ENCODE measurements around the gene NRBF2.
"Not testable (repeated sequence)": the region's sequence is repeated elsewhere in the genome, so short reads cannot be mapped to it uniquely, and the experiment has no call there.

Gene NRBF2

GRCh38 chr10:63133056-63133820, at the start of gene NRBF2:
NRBF2 (plus strand) TSS chr10:63133328; CDS start chr10:63133471, 143 bp downstream.
- peak; percentile 99 for DNase-seq

- not testable (repeated sequence) for DNase-seq
Observed at GRCh38 chr10:63083406-63083805, 49.7 kb upstream of the NRBF2 start.

GRCh38 chr10:63083904-63084689, 49.0 kb upstream of the NRBF2 start:
- no peak for DNase-seq

- DNase-seq: no peak
Observed at GRCh38 chr10:63084690-63085382, 48.3 kb upstream of the NRBF2 start.

GRCh38 chr10:63093227-63093626, 39.9 kb upstream of the NRBF2 start:
- no peak for DNase-seq

- no peak for DNase-seq
Observed at GRCh38 chr10:63094405-63094804, 38.7 kb upstream of the NRBF2 start.

GRCh38 chr10:63094881-63095280, 38.2 kb upstream of the NRBF2 start:
- DNase-seq: no peak

GRCh38 chr10:63099734-63100133, 33.4 kb upstream of the NRBF2 start:
- DNase-seq: no peak

GRCh38 chr10:63101091-63101490, 32.0 kb upstream of the NRBF2 start:
- DNase-seq: not testable (repeated sequence)

GRCh38 chr10:63102279-63102883, 30.7 kb upstream of the NRBF2 start:
- not testable (repeated sequence) for DNase-seq

GRCh38 chr10:63103178-63103577, 29.9 kb upstream of the NRBF2 start:
- DNase-seq: not testable (repeated sequence)

GRCh38 chr10:63103971-63104409, 29.1 kb upstream of the NRBF2 start:
- peak; percentile 72 for DNase-seq

GRCh38 chr10:63105225-63106110, 27.7 kb upstream of the NRBF2 start:
- no peak for DNase-seq

GRCh38 chr10:63106111-63106755, 26.9 kb upstream of the NRBF2 start:
- no peak for DNase-seq

GRCh38 chr10:63107943-63108437, 25.1 kb upstream of the NRBF2 start:
- DNase-seq: no peak

- no peak for DNase-seq
Observed at GRCh38 chr10:63110940-63111339, 22.2 kb upstream of the NRBF2 start.

- DNase-seq: no peak
Observed at GRCh38 chr10:63114031-63114814, 18.9 kb upstream of the NRBF2 start.

GRCh38 chr10:63115732-63116383, 17.3 kb upstream of the NRBF2 start:
- no peak for DNase-seq

GRCh38 chr10:63116452-63117072, 16.6 kb upstream of the NRBF2 start:
- DNase-seq: no peak

Measured in activated CD8-positive, alpha-beta memory T cell treated with anti-CD3 and anti-CD28 coated beads, Interleukin-2, amount 50 U/mL, for 48 hours (primary cell).